Mucosa of gallbladder (tissue), 1 donor: ENCODE results near the gene TMPRSS11B. TPM values are rescaled to one million over a fixed set of nuclear protein-coding genes. Genes with fewer than 3 reads are reported as not detected.
"Not testable (repeated sequence)": the region's sequence is repeated elsewhere in the genome, so short reads cannot be mapped to it uniquely, and the experiment has no call there.

ENCODE experiments used
- DNase-seq: peaks from one replicate; pipeline ENCODE4 v3.0.0-alpha.2; 2020; ENCODE audit warnings: low spot score
- total RNA-seq: library from RNA; stranded (reverse); gene quantifications from one replicate; pipeline ENCODE4 v1.2.1, GENCODE V29; 2021
- donor health status: DM: no; HTN: no; CAD: no.

TMPRSS11B gene
- total RNA-seq, 1 donor from 2014 or later: not detected

- DNase-seq: no peak
Measured at GRCh38 chr4:68218044-68218443, 27.4 kb downstream of the TMPRSS11B start.

DNA sequence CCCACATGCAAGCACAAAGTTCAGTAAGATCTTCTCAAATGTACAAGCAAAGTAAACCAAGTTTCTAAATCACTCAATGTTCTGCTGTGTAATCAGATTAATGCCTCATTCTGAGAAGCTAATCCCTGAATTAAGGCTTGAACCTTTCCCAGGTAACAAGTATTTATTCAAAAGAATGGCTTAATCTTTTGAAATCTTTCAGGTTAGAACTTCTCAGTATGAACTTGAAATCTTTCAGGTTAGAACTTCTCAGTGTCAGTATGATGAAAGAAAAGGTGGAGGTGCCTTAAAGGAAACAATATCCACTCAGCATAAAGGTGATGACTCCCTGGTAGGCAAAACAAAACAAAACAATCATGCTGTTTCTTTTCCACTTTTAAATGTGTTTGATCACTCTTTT, 29.0 kb downstream of the TMPRSS11B start:
- no peak for DNase-seq

DNA sequence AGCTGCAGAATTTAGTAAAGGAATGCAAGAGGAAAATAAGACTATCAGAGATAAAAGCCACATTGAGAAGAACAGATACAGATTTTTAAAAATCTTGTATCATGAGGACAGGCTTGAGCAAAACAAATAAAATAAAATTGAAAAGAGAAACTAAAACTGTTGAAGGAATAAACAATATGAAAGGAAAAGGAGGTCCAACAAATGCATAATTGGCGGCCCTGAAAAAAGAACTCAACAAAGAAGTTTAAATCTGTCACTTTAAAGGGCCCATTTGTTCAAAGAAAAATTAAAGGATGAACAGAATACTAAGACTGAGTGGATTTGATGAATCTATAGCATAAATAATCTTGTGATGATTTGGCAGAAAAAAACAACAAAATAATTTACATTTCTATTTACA, 36.5 kb downstream of the TMPRSS11B start:
- DNase-seq: no peak

- DNase-seq: not testable (repeated sequence)
Measured at GRCh38 chr4:68194305-68194704, 51.2 kb downstream of the TMPRSS11B start.

DNA sequence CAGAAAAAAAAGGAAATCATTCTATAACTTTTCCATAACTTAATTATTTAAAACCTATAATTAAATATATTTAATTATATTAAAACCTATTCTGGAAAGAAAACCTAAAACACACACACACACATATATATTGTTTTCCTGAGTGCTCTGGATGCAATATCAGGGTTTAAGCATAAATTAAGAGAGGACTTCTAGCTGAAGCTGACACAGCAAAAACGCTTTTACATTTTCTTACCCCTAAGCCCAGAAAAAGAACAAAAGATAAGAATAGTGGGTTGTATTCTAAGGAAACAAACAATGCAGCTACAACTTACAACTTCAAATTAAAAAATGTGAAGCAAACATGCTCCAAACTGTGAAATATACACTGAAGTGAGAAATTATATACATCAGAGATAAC, 52.3 kb downstream of the TMPRSS11B start:
- no peak for DNase-seq

DNA sequence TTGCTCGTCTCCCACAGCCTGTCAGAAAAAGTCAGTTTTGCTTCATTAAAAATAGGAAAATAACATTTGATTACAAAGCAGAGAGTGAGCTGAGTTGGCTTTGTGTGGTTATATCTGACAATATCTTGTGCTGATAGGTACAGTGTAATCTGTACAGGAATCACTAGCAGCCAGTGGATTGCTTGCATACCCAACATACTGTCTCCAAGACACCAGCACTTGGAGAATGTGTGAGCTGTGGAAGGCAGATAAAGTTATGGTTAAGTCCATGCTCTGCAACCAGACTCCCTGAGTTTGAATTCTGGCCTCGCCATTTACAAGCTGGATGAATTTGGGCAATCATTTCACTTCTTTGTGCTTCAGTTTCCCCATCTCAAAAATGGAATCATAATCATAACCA, 58.3 kb downstream of the TMPRSS11B start:
- no peak for DNase-seq

DNA sequence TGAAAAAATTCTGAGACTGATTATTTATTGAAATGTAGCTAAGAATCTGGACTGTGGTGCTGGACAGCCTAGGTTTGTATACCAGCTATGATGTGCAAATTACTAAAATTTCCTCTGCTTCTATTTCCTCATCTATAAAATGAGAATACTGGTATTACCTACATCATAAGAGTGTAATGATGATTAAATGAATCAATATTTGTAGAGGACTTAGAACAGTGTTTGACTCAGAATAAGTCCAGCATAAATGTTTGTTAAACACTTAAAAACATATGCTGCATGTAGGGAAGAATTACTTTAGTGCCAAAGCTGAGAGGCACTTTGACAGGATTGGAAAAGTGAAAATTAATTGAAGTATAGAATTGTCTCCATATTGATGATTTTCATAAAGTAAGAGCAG, 60.6 kb downstream of the TMPRSS11B start:
- no peak for DNase-seq

DNA sequence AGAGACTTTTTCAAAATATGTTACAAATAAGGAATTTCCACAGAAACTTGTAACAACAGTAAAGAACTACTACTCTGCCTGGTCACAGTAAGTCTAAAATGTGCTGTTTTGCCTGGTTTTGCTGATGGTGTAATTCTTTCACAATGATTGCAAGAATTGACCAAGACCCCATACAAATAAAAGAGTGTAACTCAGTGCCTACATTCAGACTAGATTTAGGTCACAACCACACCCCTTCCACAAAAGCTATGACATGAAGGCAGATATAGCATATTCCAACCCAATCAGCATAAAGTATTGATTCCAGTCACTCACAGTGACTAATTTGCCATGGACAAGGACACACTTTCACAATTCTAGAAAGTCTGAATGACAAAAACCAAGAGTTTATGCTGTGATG, 62.1 kb downstream of the TMPRSS11B start:
- no peak for DNase-seq

- no peak for DNase-seq
Measured at GRCh38 chr4:68182382-68182820, 63.1 kb downstream of the TMPRSS11B start.

DNA sequence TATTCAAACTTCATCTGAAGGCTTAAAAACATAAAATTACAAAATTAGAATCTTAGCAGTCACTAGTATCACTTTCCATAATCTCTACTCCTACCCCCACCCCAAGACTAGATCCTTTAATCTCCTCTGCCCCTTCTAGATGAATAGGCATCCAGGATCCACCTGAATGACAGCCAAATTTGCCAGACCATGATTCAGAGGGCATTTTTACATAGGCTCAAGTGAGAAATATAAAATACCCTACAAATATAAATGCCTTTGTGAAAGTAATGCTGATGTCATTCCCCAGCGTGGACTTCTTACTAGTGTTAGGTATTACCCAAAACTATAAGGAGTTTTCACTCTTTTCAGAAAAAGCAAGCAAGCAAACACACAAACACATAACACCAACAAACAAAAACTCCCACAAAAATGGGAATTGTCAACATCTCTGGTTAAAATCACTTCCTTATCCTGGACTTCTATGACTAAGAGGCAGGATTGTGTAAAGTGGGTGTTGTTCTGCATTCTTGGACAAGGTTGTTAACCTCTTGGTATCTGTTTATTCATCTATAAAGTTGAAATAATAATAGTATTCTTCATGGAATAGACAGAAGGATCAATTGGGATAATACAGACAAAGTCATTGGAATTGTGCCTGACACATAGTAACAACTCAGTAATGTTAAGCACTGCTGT, 64.5 kb downstream of the TMPRSS11B start:
- DNase-seq: no peak

DNA sequence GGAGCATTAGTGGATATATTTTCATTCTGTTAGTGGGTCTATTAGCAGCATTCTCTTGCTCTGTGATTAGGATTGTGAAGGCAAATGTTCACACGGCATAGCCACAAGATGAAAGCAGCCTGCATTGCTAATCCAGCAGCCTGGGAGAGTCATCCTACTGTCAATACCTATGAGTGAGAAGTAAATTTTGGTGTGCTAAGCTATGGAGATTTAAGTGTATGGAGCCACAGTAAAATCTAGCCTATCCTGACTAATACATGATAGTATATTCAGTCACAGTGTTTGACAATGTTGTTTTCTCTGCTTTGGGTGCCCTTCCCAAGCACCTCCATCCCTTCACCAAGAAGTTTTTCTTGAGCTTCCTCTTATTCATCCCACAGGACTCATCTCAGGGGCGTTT, 68.6 kb downstream of the TMPRSS11B start:
- DNase-seq: no peak

Other genes with a start within 250 kb of the TMPRSS11B start
- gene TMPRSS11F, start 115.8 kb downstream of the TMPRSS11B start, total RNA-seq: not detected
- 75.2 TPM for gene YTHDC1, start 104.4 kb upstream of the TMPRSS11B start, total RNA-seq
- gene TMPRSS11E, start 201.8 kb upstream of the TMPRSS11B start, total RNA-seq: not detected